SK-N-SH (cell line): Measurements from ENCODE around the gene THSD7A. TPM values are rescaled to one million over a fixed set of nuclear protein-coding genes. Genes with fewer than 3 reads are reported as not detected.

ENCODE experiments used
- CTCF ChIA-PET: fragments of 300-600, 350-600 bp; formaldehyde crosslinking; extraction: SDS; loops from one replicate; lab custom pipeline; 2021; lab: Yijun Ruan, JAX
- POLR2A ChIA-PET: fragments of 350-600 bp; sonication (Branson Sonifier 250); formaldehyde crosslinking; extraction: SDS; loops from one replicate; lab custom pipeline; 2020; ENCODE audit warnings: antibody characterized with exemption, inconsistent platforms; lab: Yijun Ruan, JAX
- DNase-seq: peaks from one replicate; pipeline ENCODE4 v3.0.0; 2012
- H2AFZ ChIP-seq: fragments of 200-600 bp; sonication (generic); 2 replicates; pipeline ENCODE4 v1.8.1; 2016; ENCODE audit warnings: antibody characterized with exemption, mild to moderate bottlenecking, low read depth
- H3F3A ChIP-seq: fragments of 200-600 bp; sonication (generic); replicated peaks from 2 replicates; pipeline ENCODE3; 2016; ENCODE audit warnings: antibody characterized with exemption, mild to moderate bottlenecking; ENCODE audit not compliant: insufficient read depth
- H3K27ac ChIP-seq, 2 experiments: fragments of 200-500 bp in 1 of 2; fragments of 200-600 bp in 1 of 2; sonication (Bioruptor generic) in 1 of 2; sonication (generic), shearing (Covaris generic) in 1 of 2; 2 replicates each; pipeline versions ENCODE4 v1.5.1 to v1.6.1; 2014 to 2016; ENCODE audit warnings: low read depth in 2 of 2, inconsistent platforms in 1 of 2, low read length in 1 of 2, mild to moderate bottlenecking in 1 of 2, mixed read lengths in 1 of 2
- H3K27me3 ChIP-seq: fragments of 200-600 bp; sonication (generic), shearing (Covaris generic); 2 replicates; pipeline ENCODE4 v1.6.1; 2016; ENCODE audit warnings: mixed run types; ENCODE audit not compliant: insufficient read depth
- H3K36me3 ChIP-seq, 2 experiments: fragments of 200-500 bp in 1 of 2; fragments of 200-600 bp in 1 of 2; sonication (Bioruptor generic) in 1 of 2; sonication (generic) in 1 of 2; replicated peaks in 1 of 2; 2 replicates each; pipeline versions ENCODE3 to v1.5.1; 2014 to 2016; ENCODE audit warnings: low read length in 1 of 2, mild to moderate bottlenecking in 1 of 2; ENCODE audit not compliant: insufficient read depth in 2 of 2, control insufficient read depth in 1 of 2
- H3K4me1 ChIP-seq, 2 experiments: fragments of 200-500 bp in 1 of 2; fragments of 200-600 bp in 1 of 2; sonication (Bioruptor generic) in 1 of 2; sonication (generic), shearing (Covaris generic) in 1 of 2; 2 replicates each; pipeline versions ENCODE4 v1.5.1 to v1.6.1; 2014 to 2016; ENCODE audit warnings: low read depth in 1 of 2, low read length in 1 of 2, mixed run types in 1 of 2; ENCODE audit not compliant: insufficient read depth in 2 of 2, control insufficient read depth in 1 of 2
- H3K4me2 ChIP-seq: fragments of 200-600 bp; sonication (generic), shearing (Covaris generic); 2 replicates; pipeline ENCODE4 v1.6.1; 2017; ENCODE audit warnings: mixed run types
- H3K4me3 ChIP-seq, 2 experiments: fragments of 200-500 bp in 1 of 2; fragments of 200-600 bp in 1 of 2; sonication (Bioruptor generic) in 1 of 2; sonication (generic), shearing (Covaris generic) in 1 of 2; 2 replicates each; pipeline versions ENCODE4 v1.5.1 to v1.8.1; 2014 to 2016; ENCODE audit warnings: low read depth in 2 of 2, inconsistent platforms in 1 of 2, low read length in 1 of 2, mild to moderate bottlenecking in 1 of 2, mixed read lengths in 1 of 2, moderate library complexity in 1 of 2
- H3K79me2 ChIP-seq: fragments of 200-600 bp; sonication (generic); 2 replicates; pipeline ENCODE4 v1.8.1; 2017; ENCODE audit warnings: mild to moderate bottlenecking; ENCODE audit not compliant: insufficient read depth
- H3K9ac ChIP-seq: fragments of 200-600 bp; sonication (generic); 2 replicates; pipeline ENCODE4 v1.6.1; 2017; ENCODE audit warnings: mixed run types
- H3K9me2 ChIP-seq: fragments of 200-600 bp; sonication (generic); 2 replicates; pipeline ENCODE4 v1.6.1; 2017; ENCODE audit warnings: mixed run types
- H3K9me3 ChIP-seq: fragments of 200-600 bp; sonication (generic); 2 replicates; pipeline ENCODE4 v1.6.1; 2017; ENCODE audit warnings: mixed run types, mild to moderate bottlenecking, moderate library complexity
- H4K20me1 ChIP-seq: fragments of 200-600 bp; sonication (generic); 2 replicates; pipeline ENCODE4 v1.6.1; 2017; ENCODE audit warnings: mild to moderate bottlenecking, mixed run types; ENCODE audit not compliant: insufficient read depth
- ELF1 ChIP-seq: IDR thresholded peaks from 2 replicates; pipeline ENCODE4 v1.4.0; 2012
- FOXM1 ChIP-seq: IDR thresholded peaks from 2 replicates; pipeline ENCODE4 v1.4.0; 2012; ENCODE audit warnings: low read depth, mild to moderate bottlenecking
- POLR2AphosphoS5 ChIP-seq: IDR thresholded peaks from 2 replicates; pipeline ENCODE4 v1.6.1; 2012; ENCODE audit warnings: low read depth, low read length
- RCOR1 ChIP-seq: fragments of 150-350 bp; IDR thresholded peaks from 2 replicates; pipeline ENCODE4 v1.6.1; 2017; ENCODE audit warnings: antibody characterized with exemption, low read length
- RFX5 ChIP-seq: IDR thresholded peaks from 2 replicates; pipeline ENCODE4 v1.6.1; 2012; ENCODE audit warnings: mild to moderate bottlenecking, improper control_type of control experiment, low read length
- TCF12 ChIP-seq: IDR thresholded peaks from 2 replicates; pipeline ENCODE4 v1.4.0; 2012
- YY1 ChIP-seq: IDR thresholded peaks from 2 replicates; pipeline ENCODE4 v1.4.0; 2012; ENCODE audit warnings: low read depth, mild to moderate bottlenecking
- WGBS: methylation state at CpG from one replicate; pipeline ENCODE4 v1.1.6; 2017; ENCODE audit warnings: low lambda C conversion rate; 5-methylcytosine and 5-hydroxymethylcytosine counted together
- polyA plus RNA-seq, 3 experiments: library from polyadenylated mRNA; depleted of rRNA; stranded (reverse); fragments of >200 nt; gene quantifications; 2 replicates each; pipeline ENCODE4 v1.2.3, GENCODE V29; 2012
- TF ChIP-seq, protein P1 (sequence below): IDR thresholded peaks from 2 replicates; pipeline ENCODE4 v1.4.0; 2012; ENCODE audit warnings: low read depth, borderline replicate concordance
- TF ChIP-seq, protein P2 (sequence below): IDR thresholded peaks from 2 replicates; pipeline ENCODE4 v1.6.1; 2012; ENCODE audit warnings: mild to moderate bottlenecking, low read depth, low read length, moderate library complexity
- TF ChIP-seq, protein P3 (sequence below): fragments of 150-350 bp; IDR thresholded peaks from 2 replicates; pipeline ENCODE4 v1.6.1; 2016; ENCODE audit warnings: mild to moderate bottlenecking, low read depth, low read length

THSD7A gene
- polyA plus RNA-seq, 1 of the 3 experiments (the other 2 are of a cell fraction) = 0.16 TPM

DNA sequence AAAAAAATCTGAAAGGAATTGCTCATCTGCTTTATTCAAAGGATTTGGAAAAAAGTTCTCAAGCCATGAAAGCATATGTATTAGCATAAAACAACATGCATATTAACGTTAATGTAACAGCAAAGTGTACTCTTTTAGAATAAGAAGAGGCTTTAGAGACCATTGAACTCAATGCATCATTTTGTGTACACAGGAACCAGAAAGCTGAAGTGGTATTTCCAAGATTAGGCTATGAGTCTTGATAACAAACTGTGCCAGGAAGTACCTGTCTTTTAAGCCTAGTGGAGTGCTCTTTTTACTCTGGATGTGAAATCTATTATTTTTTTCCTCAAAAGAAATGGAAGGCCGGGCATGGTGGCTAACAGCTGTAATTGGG is 164.2 kb downstream of the THSD7A start:
- 34% methylated on average over 2 of the region's 2 CpGs for WGBS
- TF ChIP-seq POLR2AphosphoS5 = no peak
- TF ChIP-seq, all 33 proteins: peak for 0
- CTCF ChIA-PET = interaction anchor here (1.4 kb wide), 1 partner anchor 16 kb away, joined by 3 read pairs; no protein-coding TSS in a partner anchor
- Histone ChIP-seq H3K9me3 (no peaks in the 10 kb centered on the region), H3K27me3 (no peaks in the 10 kb centered on the region), H2AFZ (no peak overlapping the region), H3K27ac (no peak overlapping the region), H3K9me2 (no peaks in the 10 kb centered on the region; the same call in 1 of the 2 replicates), H3K36me3 (no peaks in the 10 kb centered on the region), H3F3A (no peaks in the 10 kb centered on the region), H3K4me2 (no peak overlapping the region), H3K9ac (no peak overlapping the region), H3K4me3 (no peak overlapping the region), H4K20me1 (no peaks in the 10 kb centered on the region), H3K4me1 (peaks cover 0 to 2% of the 10 kb centered on the region in 2 experiments; a peak in 1 of 4 replicates), H3K79me2 (no peaks in the 10 kb centered on the region)
- DNase-seq = no peak
- POLR2A ChIA-PET = no interaction called here

DNA sequence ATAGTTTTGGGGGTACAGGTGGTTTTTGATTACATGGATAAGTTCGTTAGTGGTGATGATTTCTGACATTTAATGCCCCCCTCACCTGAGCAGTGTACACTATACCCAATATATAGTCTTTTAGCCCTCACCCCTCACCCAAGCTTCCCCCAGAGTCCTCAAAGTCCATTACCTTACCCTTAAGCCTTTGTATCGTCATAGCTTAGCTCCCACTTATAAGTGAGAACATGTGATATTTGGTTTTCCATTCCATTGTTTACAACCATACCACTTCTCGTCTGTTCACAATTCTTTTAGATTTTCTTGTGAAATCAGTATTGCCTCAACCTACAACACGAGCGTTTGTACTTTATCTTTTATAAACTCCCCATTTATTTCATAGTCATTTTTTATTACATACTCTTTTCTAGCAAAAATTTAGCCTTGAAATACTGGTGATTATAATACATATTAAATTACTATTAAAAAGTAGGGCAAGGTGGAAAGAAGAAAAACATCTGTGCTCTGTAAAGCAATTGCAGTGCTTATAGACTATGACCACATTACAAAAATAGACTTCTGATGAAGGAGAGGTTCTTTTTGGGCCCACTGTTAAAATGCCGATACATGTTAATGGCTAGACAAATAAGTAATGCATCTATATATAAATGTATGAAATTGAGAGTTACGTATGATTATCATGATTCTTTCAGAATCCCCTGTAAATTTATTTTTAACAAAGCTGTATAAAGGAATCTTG is 164.8 kb downstream of the THSD7A start:
- 56% methylated on average over 7 of the region's 7 CpGs for WGBS

DNA sequence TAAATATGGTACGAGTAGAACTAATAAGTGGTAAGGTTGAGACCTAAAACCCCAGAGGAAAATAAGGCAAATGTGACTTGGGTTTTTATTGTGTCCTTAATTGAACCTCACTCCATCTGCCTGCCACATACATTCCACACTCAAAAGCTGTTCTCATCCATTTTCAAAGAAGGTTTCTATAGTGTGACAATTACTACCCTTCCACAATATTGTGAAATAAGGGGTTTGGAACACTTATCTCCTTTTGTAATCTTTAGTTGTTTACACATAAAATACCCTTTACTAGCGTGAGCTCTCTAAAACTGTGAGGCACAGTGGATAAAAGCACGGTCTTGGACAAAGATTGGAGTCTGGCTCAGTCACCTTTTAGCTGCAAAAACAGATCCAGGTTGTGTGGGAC is 166.6 kb downstream of the THSD7A start:
- DNase-seq = no peak
- Histone ChIP-seq H3K9me3 (no peaks in the 10 kb centered on the region), H3K36me3 (peaks cover 0 to 2% of the 10 kb centered on the region in 2 experiments), H3F3A (no peaks in the 10 kb centered on the region), H2AFZ (no peak overlapping the region; the same call in 1 of the 2 replicates), H3K4me3 (no peak overlapping the region), H4K20me1 (no peaks in the 10 kb centered on the region), H3K79me2 (no peaks in the 10 kb centered on the region), H3K9me2 (no peaks in the 10 kb centered on the region; the same call in 1 of the 2 replicates), H3K9ac (no peak overlapping the region), H3K4me1 (no peaks in the 10 kb centered on the region; a peak in 1 of 4 replicates), H3K4me2 (no peak overlapping the region), H3K27me3 (no peaks in the 10 kb centered on the region), H3K27ac (no peak overlapping the region)
- CTCF ChIA-PET = interaction anchor here (0.7 to 0.9 kb wide), 2 partner anchors 19 to 236 kb away, joined by 3 read pairs; no protein-coding TSS in a partner anchor
- 31% methylated on average over 3 of the region's 3 CpGs for WGBS
- POLR2A ChIA-PET = no interaction called here
- TF ChIP-seq, protein P1, sequence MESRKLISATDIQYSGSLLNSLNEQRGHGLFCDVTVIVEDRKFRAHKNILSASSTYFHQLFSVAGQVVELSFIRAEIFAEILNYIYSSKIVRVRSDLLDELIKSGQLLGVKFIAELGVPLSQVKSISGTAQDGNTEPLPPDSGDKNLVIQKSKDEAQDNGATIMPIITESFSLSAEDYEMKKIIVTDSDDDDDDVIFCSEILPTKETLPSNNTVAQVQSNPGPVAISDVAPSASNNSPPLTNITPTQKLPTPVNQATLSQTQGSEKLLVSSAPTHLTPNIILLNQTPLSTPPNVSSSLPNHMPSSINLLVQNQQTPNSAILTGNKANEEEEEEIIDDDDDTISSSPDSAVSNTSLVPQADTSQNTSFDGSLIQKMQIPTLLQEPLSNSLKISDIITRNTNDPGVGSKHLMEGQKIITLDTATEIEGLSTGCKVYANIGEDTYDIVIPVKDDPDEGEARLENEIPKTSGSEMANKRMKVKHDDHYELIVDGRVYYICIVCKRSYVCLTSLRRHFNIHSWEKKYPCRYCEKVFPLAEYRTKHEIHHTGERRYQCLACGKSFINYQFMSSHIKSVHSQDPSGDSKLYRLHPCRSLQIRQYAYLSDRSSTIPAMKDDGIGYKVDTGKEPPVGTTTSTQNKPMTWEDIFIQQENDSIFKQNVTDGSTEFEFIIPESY = no peak
- TF ChIP-seq POLR2AphosphoS5 (no peak), RCOR1 (no peak), RFX5 (no peak)
- TF ChIP-seq, protein P2, sequence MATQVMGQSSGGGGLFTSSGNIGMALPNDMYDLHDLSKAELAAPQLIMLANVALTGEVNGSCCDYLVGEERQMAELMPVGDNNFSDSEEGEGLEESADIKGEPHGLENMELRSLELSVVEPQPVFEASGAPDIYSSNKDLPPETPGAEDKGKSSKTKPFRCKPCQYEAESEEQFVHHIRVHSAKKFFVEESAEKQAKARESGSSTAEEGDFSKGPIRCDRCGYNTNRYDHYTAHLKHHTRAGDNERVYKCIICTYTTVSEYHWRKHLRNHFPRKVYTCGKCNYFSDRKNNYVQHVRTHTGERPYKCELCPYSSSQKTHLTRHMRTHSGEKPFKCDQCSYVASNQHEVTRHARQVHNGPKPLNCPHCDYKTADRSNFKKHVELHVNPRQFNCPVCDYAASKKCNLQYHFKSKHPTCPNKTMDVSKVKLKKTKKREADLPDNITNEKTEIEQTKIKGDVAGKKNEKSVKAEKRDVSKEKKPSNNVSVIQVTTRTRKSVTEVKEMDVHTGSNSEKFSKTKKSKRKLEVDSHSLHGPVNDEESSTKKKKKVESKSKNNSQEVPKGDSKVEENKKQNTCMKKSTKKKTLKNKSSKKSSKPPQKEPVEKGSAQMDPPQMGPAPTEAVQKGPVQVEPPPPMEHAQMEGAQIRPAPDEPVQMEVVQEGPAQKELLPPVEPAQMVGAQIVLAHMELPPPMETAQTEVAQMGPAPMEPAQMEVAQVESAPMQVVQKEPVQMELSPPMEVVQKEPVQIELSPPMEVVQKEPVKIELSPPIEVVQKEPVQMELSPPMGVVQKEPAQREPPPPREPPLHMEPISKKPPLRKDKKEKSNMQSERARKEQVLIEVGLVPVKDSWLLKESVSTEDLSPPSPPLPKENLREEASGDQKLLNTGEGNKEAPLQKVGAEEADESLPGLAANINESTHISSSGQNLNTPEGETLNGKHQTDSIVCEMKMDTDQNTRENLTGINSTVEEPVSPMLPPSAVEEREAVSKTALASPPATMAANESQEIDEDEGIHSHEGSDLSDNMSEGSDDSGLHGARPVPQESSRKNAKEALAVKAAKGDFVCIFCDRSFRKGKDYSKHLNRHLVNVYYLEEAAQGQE = no peak
- TF ChIP-seq, protein P3, sequence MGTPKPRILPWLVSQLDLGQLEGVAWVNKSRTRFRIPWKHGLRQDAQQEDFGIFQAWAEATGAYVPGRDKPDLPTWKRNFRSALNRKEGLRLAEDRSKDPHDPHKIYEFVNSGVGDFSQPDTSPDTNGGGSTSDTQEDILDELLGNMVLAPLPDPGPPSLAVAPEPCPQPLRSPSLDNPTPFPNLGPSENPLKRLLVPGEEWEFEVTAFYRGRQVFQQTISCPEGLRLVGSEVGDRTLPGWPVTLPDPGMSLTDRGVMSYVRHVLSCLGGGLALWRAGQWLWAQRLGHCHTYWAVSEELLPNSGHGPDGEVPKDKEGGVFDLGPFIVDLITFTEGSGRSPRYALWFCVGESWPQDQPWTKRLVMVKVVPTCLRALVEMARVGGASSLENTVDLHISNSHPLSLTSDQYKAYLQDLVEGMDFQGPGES = no peak

More for the DNA sequence above, 164.8 kb downstream of the THSD7A start:
- no peaks in the 10 kb centered on the region; a peak in 1 of 4 replicates for H3K4me1 ChIP-seq
- POLR2A ChIA-PET = no interaction called here
- H3F3A ChIP-seq = no peaks in the 10 kb centered on the region
- no peak overlapping the region for H3K4me2 ChIP-seq
- H3K4me3 ChIP-seq = no peak overlapping the region
- no peak overlapping the region for H3K27ac ChIP-seq
- no peaks in the 10 kb centered on the region for H4K20me1 ChIP-seq
- H3K9me3 ChIP-seq = no peaks in the 10 kb centered on the region
- H3K79me2 ChIP-seq = no peaks in the 10 kb centered on the region
- TF ChIP-seq TCF12 (no peak), ELF1 (no peak), YY1 (no peak), FOXM1 (no peak)
- TF ChIP-seq, protein P1 = no peak
- CTCF ChIA-PET = interaction anchor here (1.4 kb wide), 1 partner anchor 16 kb away, joined by 3 read pairs; no protein-coding TSS in a partner anchor
- H3K9ac ChIP-seq = no peak overlapping the region
- no peaks in the 10 kb centered on the region for H3K36me3 ChIP-seq
- H3K9me2 ChIP-seq = no peaks in the 10 kb centered on the region; the same call in 1 of the 2 replicates
- H3K27me3 ChIP-seq = no peaks in the 10 kb centered on the region
- H2AFZ ChIP-seq = no peak overlapping the region
- no peak for DNase-seq
